AG04450 (cell line): ENCODE data around the gene BMPR1B. TPM values are rescaled to one million over a fixed set of nuclear protein-coding genes. Genes with fewer than 3 reads are reported as not detected.

Experiments used
- CTCF ChIA-PET: fragments of 300-600, 350-600 bp; formaldehyde crosslinking; extraction: SDS; loops from one replicate; lab custom pipeline; 2022; ENCODE audit warnings: antibody characterized with exemption, inconsistent platforms; lab: Charles Lee
- POLR2A ChIA-PET: fragments of 350-600 bp; formaldehyde crosslinking; extraction: SDS; loops from one replicate; lab custom pipeline; 2021; ENCODE audit warnings: antibody characterized with exemption, inconsistent platforms; lab: Yijun Ruan, JAX
- DNase-seq: peaks from one replicate; pipeline ENCODE4 v3.0.0-alpha.2; 2011; ENCODE audit warnings: low read depth, low spot score
- H3K27ac ChIP-seq: one replicate; pipeline ENCODE4 v1.5.1; 2012; ENCODE audit warnings: low read depth, low read length, control low read depth
- H3K27me3 ChIP-seq: one replicate; pipeline ENCODE4 v1.6.0; 2012; ENCODE audit warnings: low read length; ENCODE audit not compliant: control insufficient read depth, insufficient read depth
- H3K4me3 ChIP-seq: 2 replicates; pipeline ENCODE4 v1.5.1; 2011; ENCODE audit warnings: mild to moderate bottlenecking, low read depth, low read length, control low read depth
- H3K9me3 ChIP-seq: 2 replicates; pipeline ENCODE4 v1.5.1; 2012; ENCODE audit warnings: low read length; ENCODE audit not compliant: control insufficient read depth, insufficient read depth
- CTCF ChIP-seq: IDR thresholded peaks from 2 replicates; pipeline ENCODE4 v1.5.1; 2011; ENCODE audit warnings: low read depth, low read length, control low read depth, inconsistent platforms
- polyA plus RNA-seq: library from polyadenylated mRNA; depleted of rRNA; stranded (reverse); fragments of >200 nt; gene quantifications from 2 replicates; pipeline ENCODE4 v1.2.3, GENCODE V29; 2011

Gene BMPR1B
- polyA plus RNA-seq, 1 experiment = 0.42 TPM

- ChIA-PET CTCF (no interaction called here), POLR2A (no interaction called here)
- DNase-seq = no peak
- H3K4me3 ChIP-seq = no peak overlapping the region
- H3K27ac ChIP-seq = no peak overlapping the region
- H3K27me3 ChIP-seq = no peaks in the 10 kb centered on the region
- no peaks in the 10 kb centered on the region for H3K9me3 ChIP-seq
- no peak for TF ChIP-seq CTCF
These were observed 41.1 kb downstream of the BMPR1B start for GRCh38 chr4:94798808-94799207.

- H3K4me3 ChIP-seq = no peak overlapping the region
- DNase-seq = no peak
- POLR2A ChIA-PET = no interaction called here
- CTCF ChIA-PET = no interaction called here
- no peak overlapping the region for H3K27ac ChIP-seq
- TF ChIP-seq CTCF = no peak
- no peaks in the 10 kb centered on the region for H3K9me3 ChIP-seq
- no peaks in the 10 kb centered on the region for H3K27me3 ChIP-seq
These were observed 43.3 kb downstream of the BMPR1B start for GRCh38 chr4:94801016-94801415.

GRCh38 chr4:94802091-94802490 is 44.3 kb downstream of the BMPR1B start:
- no peak for DNase-seq

GRCh38 chr4:94803181-94803580 is 45.4 kb downstream of the BMPR1B start:
- H3K27me3 ChIP-seq = no peaks in the 10 kb centered on the region
- no peak for TF ChIP-seq CTCF
- H3K9me3 ChIP-seq = no peaks in the 10 kb centered on the region
- CTCF ChIA-PET = no interaction called here
- no peak overlapping the region for H3K4me3 ChIP-seq
- H3K27ac ChIP-seq = no peak overlapping the region
- DNase-seq = no peak
- POLR2A ChIA-PET = no interaction called here

More at GRCh38 chr4:94802091-94802490, 44.3 kb downstream of the BMPR1B start:
- H3K27ac ChIP-seq = no peak overlapping the region
- H3K27me3 ChIP-seq = no peaks in the 10 kb centered on the region
- no peak overlapping the region for H3K4me3 ChIP-seq
- TF ChIP-seq CTCF = no peak
- CTCF ChIA-PET = interaction anchor here (0.5 to 0.6 kb wide), 2 partner anchors 192 to 499 kb away, joined by 3 to 5 read pairs; no protein-coding TSS in a partner anchor
- POLR2A ChIA-PET = no interaction called here
- no peaks in the 10 kb centered on the region for H3K9me3 ChIP-seq

GRCh38 chr4:94804650-94805049 is 46.9 kb downstream of the BMPR1B start:
- Histone ChIP-seq H3K9me3 (no peaks in the 10 kb centered on the region), H3K27ac (no peak overlapping the region), H3K4me3 (no peak overlapping the region), H3K27me3 (no peaks in the 10 kb centered on the region)
- POLR2A ChIA-PET = no interaction called here
- no peak for DNase-seq
- TF ChIP-seq CTCF = no peak
- CTCF ChIA-PET = interaction anchor here (0.7 to 1.6 kb wide), 3 partner anchors 182 to 290 kb away, joined by 3 to 7 read pairs (median 4); no protein-coding TSS in a partner anchor
